Measurements from ENCODE around the gene TNFAIP8L2. TPM values are rescaled to one million over a fixed set of nuclear protein-coding genes. Genes with fewer than 3 reads are reported as not detected.

Gene TNFAIP8L2
- total RNA-seq, 1 donor from 2014 or later = not detected

- peak; percentile 34 for DNase-seq (ENCODE audit: low read depth)
Observed at GRCh38 chr1:151145304-151146071, 11.0 kb upstream of the TNFAIP8L2 start.

- peak; percentile 23 for DNase-seq (ENCODE audit: low read depth)
Observed at GRCh38 chr1:151146072-151146411, 10.4 kb upstream of the TNFAIP8L2 start.

GRCh38 chr1:151146412-151147131 is 9.9 kb upstream of the TNFAIP8L2 start, which contains the start of gene SEMA6C:
Gene SEMA6C (minus strand): TSS chr1:151146631. CDS start chr1:151142621, 4,010 bp downstream.
- DNase-seq (ENCODE audit: low read depth) = peak; percentile 96

- DNase-seq (ENCODE audit: low read depth) = peak; percentile 28
Observed at GRCh38 chr1:151147132-151147503, 9.3 kb upstream of the TNFAIP8L2 start.

- no peak for DNase-seq (ENCODE audit: low read depth)
Observed at GRCh38 chr1:151147665-151148064, 8.8 kb upstream of the TNFAIP8L2 start.

- DNase-seq (ENCODE audit: low read depth) = no peak
Observed at GRCh38 chr1:151157067-151157531, 650 bp downstream of the TNFAIP8L2 start.

- no peak for DNase-seq (ENCODE audit: low read depth)
Observed at GRCh38 chr1:151158326-151158725, 1.9 kb downstream of the TNFAIP8L2 start.

GRCh38 chr1:151158751-151159251 is 2.4 kb downstream of the TNFAIP8L2 start:
- DNase-seq (ENCODE audit: low read depth) = no peak

GRCh38 chr1:151159373-151159772 is 2.9 kb downstream of the TNFAIP8L2 start:
- DNase-seq (ENCODE audit: low read depth) = no peak

- no peak for DNase-seq (ENCODE audit: low read depth)
Observed at GRCh38 chr1:151164732-151165280, 8.4 kb downstream of the TNFAIP8L2 start.

- peak; percentile 54 for DNase-seq (ENCODE audit: low read depth)
Observed at GRCh38 chr1:151165281-151165737, 8.9 kb downstream of the TNFAIP8L2 start.

GRCh38 chr1:151165738-151166504 is 9.5 kb downstream of the TNFAIP8L2 start, which contains the start of the genes LYSMD1 and SCNM1:
Gene LYSMD1 (minus strand): TSS chr1:151165902. CDS start chr1:151165258, 644 bp downstream.
Gene SCNM1 (plus strand): TSS chr1:151166144. CDS start chr1:151166153, 9 bp downstream.
- peak; percentile 100 for DNase-seq (ENCODE audit: low read depth)

GRCh38 chr1:151166505-151166956 is 10.1 kb downstream of the TNFAIP8L2 start:
- DNase-seq (ENCODE audit: low read depth) = peak; percentile 82

- DNase-seq (ENCODE audit: low read depth) = no peak
Observed at GRCh38 chr1:151167116-151167515, 10.7 kb downstream of the TNFAIP8L2 start.

- no peak for DNase-seq (ENCODE audit: low read depth)
Observed at GRCh38 chr1:151171190-151171589, 14.7 kb downstream of the TNFAIP8L2 start.

- peak; percentile 79 for DNase-seq (ENCODE audit: low read depth)
Observed at GRCh38 chr1:151175041-151175741, 18.7 kb downstream of the TNFAIP8L2 start.

GRCh38 chr1:151175863-151176262 is 19.4 kb downstream of the TNFAIP8L2 start, which contains the start of gene TMOD4:
Gene TMOD4 (minus strand): TSS chr1:151175981. CDS start chr1:151174875, 1,106 bp downstream.
- peak; percentile 37 for DNase-seq (ENCODE audit: low read depth)

GRCh38 chr1:151176514-151177045 is 20.1 kb downstream of the TNFAIP8L2 start:
- no peak for DNase-seq (ENCODE audit: low read depth)

GRCh38 chr1:151184211-151184610 is 27.8 kb downstream of the TNFAIP8L2 start:
- DNase-seq (ENCODE audit: low read depth) = no peak

- no peak for DNase-seq (ENCODE audit: low read depth)
Observed at GRCh38 chr1:151187205-151187604, 30.8 kb downstream of the TNFAIP8L2 start.
